GM12801 (cell line): Measurements from ENCODE around the gene EPHA1.

Experiments
- TF ChIP-seq, protein P1 (sequence below): IDR thresholded peaks from one replicate; pipeline ENCODE4 v1.5.1; 2011; ENCODE audit warnings: control low read depth; ENCODE audit not compliant: insufficient read length; ENCODE audit errors: extremely low read depth

The EPHA1 gene

DNA sequence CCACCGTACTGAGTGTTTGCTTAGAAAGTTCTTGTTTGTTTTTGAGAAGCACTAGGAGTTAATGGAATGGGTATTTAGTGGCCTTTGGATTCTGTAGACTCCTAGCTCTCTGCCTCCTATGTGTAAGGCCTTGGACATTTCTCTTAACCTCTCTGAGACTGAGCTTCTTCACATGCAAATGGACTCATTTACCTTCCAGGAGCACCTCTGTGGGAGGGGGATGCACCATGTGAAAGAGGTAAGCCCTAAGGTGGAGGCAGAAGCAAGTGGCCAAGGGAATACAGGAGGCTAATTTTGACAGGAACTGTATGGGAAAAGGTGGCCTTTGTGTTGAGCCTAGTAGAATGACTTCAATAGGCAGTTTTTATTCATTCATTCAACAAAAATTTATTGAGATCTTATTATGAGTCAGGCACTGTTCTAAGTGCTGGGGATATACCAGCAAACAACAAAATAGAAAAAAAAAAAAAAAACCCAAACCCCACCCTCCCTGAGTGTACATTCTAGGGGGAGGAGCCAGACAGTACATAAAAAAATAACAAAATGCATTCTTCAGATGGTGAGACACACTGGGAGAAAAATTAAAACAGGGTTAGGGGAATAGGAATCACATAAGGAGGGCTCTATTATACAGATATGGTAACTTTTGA lies 9.2 kb upstream of the EPHA1 start:
- TF ChIP-seq, protein P1, sequence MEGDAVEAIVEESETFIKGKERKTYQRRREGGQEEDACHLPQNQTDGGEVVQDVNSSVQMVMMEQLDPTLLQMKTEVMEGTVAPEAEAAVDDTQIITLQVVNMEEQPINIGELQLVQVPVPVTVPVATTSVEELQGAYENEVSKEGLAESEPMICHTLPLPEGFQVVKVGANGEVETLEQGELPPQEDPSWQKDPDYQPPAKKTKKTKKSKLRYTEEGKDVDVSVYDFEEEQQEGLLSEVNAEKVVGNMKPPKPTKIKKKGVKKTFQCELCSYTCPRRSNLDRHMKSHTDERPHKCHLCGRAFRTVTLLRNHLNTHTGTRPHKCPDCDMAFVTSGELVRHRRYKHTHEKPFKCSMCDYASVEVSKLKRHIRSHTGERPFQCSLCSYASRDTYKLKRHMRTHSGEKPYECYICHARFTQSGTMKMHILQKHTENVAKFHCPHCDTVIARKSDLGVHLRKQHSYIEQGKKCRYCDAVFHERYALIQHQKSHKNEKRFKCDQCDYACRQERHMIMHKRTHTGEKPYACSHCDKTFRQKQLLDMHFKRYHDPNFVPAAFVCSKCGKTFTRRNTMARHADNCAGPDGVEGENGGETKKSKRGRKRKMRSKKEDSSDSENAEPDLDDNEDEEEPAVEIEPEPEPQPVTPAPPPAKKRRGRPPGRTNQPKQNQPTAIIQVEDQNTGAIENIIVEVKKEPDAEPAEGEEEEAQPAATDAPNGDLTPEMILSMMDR = no peak

DNA sequence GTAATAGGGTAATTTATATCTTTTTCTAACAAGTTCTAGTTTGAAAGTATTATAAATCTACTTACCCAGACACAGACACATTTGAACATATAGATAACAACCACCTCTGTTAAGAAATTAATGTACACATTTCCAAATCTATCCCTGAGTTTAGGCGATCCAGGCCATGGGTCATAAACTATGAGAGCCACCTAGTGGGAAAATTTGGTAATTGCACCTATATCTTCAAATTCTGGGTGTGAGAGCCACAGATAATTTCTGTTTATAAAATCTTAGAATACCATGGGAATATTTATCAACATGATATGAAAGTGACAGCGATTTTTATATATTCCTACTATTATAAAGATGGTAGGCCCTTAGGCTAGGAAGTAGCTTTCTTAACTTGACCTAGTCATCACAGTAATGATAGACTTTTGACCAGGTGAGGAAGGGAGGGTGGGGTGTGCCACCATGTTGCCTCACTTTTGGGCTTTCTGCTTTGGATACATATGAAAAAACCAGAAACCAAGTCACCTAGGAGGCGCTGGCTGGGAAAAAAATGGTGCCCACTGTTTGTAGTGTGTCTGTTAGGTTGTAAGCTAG lies 8.0 kb upstream of the EPHA1 start:
- TF ChIP-seq, protein P1 = no peak

DNA sequence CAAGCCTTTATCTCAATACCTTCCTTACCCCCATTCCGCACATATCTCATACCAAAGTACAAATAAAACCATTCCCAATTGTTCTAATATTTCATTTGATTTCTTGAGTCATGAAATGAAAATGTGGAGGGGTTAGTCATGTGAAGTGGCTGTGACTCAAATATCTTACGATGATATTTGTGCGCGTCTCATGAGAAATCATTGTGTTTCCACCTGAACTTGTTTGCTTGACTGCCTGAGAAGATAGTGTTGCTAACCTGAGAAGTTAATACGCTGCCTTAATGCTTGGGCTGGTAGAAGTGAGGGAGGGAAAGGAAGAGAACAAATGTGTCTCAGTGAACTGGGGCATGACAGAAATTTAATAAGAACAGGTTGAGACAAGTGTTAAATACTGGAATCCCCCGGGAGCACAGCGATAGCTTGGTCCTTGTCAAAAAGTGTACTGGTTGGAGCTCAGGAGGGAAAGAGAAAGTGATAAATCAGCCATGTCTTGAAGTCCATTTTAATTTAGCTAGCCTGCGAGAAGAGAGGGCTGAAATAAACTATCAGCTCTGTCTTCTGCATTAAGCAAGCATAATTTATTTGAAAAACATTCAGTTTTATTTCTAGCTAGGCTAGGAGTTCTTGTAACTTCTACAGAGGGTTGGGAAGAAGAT lies 7.2 kb upstream of the EPHA1 start:
- TF ChIP-seq, protein P1 = no peak

DNA sequence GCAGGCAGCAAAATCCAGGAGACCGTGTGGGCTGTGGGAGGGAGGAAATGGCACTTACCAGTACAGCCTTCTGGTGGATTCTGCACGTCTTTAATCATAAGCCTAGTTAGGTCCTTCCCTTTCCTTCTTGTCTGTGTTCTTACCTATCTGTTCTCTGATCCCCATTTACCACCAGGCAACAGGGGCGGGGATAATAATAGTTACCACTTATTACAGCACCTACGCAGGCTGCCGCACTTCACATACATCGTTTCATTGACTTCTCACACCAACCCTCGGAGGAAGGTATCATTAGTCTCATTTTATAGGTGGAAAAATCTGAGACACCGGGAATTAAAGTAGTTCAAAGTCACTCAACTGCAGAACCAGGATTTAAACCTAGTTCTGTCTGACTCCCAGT lies 4.5 kb upstream of the EPHA1 start:
- TF ChIP-seq, protein P1 = no peak

DNA sequence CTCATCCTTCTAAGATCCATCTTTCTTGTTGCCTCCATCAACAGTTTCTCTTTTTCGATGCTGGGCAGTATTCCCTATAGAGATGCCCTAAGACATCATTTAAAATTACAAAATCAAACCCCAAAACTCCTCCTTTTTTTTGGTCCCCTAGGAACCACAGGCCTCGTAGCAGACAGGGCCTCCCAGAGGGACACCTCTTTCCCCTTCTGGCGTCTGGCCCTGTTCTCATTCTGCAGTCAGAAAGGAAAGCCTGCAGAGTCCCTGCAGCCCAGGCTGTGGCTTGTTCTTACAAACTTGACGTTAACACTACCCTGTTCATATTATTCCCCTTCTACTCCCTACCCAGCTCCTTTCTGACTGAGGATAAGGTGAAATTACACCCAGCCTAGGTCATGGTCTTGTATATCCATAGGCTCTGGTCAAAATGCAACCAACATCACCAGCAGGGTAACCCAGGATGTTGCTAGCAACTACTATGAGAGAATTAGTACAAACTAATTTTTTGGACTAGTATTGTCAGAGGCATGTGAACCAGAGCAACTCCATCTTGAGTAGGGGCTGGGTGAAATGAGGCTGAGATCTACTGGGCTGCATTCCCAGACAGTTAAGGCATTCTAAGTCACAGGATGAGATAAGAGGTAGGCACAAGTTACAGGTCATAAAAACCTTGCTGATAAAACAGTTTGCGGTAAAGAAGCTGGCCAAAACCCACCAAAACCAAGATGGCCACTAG lies 3.5 kb upstream of the EPHA1 start:
- TF ChIP-seq, protein P1 = no peak

DNA sequence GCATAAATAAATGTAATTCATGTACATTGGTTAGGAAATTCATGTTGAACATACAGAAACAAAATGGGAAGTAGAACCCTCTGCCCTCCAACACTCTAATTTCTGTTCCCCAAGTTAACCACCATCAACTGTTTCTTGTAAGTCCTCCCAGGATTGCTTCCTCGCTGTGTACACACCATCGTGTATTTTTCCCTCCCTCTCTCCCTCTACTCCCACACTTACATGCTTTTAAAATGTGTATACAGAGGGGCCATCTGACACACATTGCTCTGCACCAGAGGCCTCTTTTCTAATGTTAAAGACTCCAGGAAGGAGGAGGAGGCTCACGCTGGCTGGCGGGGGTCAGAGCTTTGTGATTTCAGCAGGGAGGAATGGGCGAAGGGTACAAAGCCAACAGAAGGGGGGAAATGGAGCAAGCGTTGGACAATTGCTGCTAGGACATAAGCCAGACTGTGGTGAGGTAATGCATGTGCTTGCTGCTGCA lies 1.9 kb upstream of the EPHA1 start:
- TF ChIP-seq, protein P1 = no peak

DNA sequence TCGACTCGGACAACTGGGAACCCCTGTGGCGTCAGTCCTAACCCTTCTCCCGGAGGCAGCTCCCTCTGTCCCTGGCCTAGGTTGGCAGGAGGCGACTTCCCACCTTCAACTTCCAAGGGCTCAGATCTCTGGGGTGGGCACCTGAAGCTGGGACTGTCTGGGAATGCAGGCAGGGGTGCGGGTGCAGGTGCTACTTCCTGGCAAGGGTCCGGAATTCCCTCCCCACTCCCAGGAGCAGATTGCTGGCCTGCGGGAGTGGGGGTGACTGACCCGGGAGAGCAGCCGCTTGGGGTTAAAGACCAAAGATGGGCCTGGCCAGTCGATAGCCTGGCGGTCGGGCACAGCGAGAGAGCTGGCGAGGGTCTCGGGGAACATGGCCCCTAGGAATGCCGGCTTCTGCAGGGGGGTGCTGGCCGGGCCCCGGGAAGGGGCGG lies 387 bp downstream of the EPHA1 start:
- TF ChIP-seq, protein P1 = no peak
